Muscle layer of duodenum (tissue), 2 donors: ENCODE measurements around the gene NUP210L.

Experiments used
- H3K27ac ChIP-seq: one replicate; pipeline ENCODE4 v1.7.0; 2013; ENCODE audit warnings: mild to moderate bottlenecking, low read length
- H3K27me3 ChIP-seq: one replicate; pipeline ENCODE4 v1.7.0; 2013; ENCODE audit warnings: low read depth, mild to moderate bottlenecking, control low read depth, low read length
- H3K36me3 ChIP-seq, 2 donors: one replicate each; pipeline ENCODE4 v1.7.0; 2013; ENCODE audit warnings: low read length in 2 of 2, control low read depth in 1 of 2, mild to moderate bottlenecking in 1 of 2; ENCODE audit not compliant: insufficient read depth in 2 of 2, control insufficient read depth in 1 of 2
- H3K4me1 ChIP-seq, 2 donors: one replicate each; pipeline ENCODE4 v1.7.0; 2013; ENCODE audit warnings: low read length in 2 of 2, mild to moderate bottlenecking in 2 of 2, control low read depth in 1 of 2, moderate library complexity in 1 of 2; ENCODE audit not compliant: insufficient read depth in 2 of 2, control insufficient read depth in 1 of 2
- H3K4me3 ChIP-seq, 2 donors: one replicate each; pipeline ENCODE4 v1.7.0; 2013; ENCODE audit warnings: low read length in 2 of 2, low read depth in 1 of 2, mild to moderate bottlenecking in 1 of 2
- H3K9me3 ChIP-seq, 2 donors: one replicate each; pipeline ENCODE4 v1.7.0; 2013; ENCODE audit warnings: low read length in 2 of 2, control low read depth in 1 of 2, mild to moderate bottlenecking in 1 of 2; ENCODE audit not compliant: control insufficient read depth in 1 of 2
- donor health status: healthy.

Gene NUP210L

GRCh38 chr1:153962088-153963029, 192.5 kb downstream of the NUP210L start:
- H3K4me1 ChIP-seq = peaks cover 32 to 47% of the 10 kb centered on the region in 2 donors
- no peaks in the 10 kb centered on the region for H3K9me3 ChIP-seq
- H3K36me3 ChIP-seq = peaks cover 9 to 10% of the 10 kb centered on the region in 2 donors
- no peaks in the 10 kb centered on the region for H3K27me3 ChIP-seq
- H3K4me3 ChIP-seq = peak overlapping the region; percentile 81 to 84
- peak overlapping the region; percentile 94 for H3K27ac ChIP-seq

GRCh38 chr1:153961421-153961820, 193.5 kb downstream of the NUP210L start:
- Histone ChIP-seq H3K27me3 (no peaks in the 10 kb centered on the region), H3K4me1 (peaks cover 39 to 53% of the 10 kb centered on the region in 2 donors), H3K9me3 (no peaks in the 10 kb centered on the region), H3K4me3 (peak overlapping the region; percentile 81 to 84), H3K27ac (peak overlapping the region; percentile 72), H3K36me3 (peaks cover 9 to 10% of the 10 kb centered on the region in 2 donors)

DNA sequence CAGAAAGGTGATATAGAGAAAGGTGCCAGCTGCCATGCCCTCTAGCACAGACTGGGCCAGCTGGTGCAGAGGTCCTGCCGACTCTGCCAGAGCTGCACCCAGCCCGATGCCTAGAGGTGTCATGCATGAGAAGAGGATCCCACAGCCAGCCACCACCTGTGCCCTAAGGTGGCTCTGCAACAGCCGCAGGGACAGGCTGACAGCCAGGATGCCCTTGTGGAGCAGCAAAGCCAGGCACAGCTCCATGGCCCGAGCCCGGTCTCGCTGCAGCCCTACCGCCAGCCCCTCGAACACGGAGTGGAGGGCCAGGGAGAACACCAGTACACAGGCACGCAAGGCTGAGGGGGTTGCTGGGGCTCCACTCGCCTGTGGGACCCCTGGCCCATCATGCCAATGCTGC, 194.7 kb downstream of the NUP210L start:
- no peak overlapping the region for H3K27ac ChIP-seq

DNA sequence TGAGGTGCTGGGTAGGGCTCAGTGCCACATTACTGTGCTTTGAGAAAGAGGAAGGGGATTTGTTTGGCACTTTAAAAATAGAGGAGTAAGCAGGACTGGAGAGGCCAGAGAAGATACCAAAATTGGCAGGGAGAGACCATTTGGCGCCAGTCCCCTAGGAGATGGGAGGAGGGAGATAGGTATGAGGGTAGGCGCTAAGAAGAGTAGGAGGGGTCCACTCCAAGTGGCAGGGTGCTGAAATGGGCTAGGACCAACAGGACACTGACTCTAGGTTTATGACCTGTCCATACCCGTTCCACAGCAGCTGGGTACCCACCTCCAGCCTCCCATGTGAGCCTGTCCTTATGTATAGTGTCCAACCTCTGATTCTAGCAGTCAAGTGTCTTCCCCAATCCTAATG, 195.4 kb downstream of the NUP210L start:
- peaks cover 10 to 14% of the 10 kb centered on the region in 2 donors for H3K36me3 ChIP-seq
- H3K9me3 ChIP-seq = no peaks in the 10 kb centered on the region
- H3K4me1 ChIP-seq = peaks cover 35 to 55% of the 10 kb centered on the region in 2 donors
- H3K27ac ChIP-seq = peak overlapping the region; percentile 73
- peak overlapping the region; percentile 2 to 91 for H3K4me3 ChIP-seq
- H3K27me3 ChIP-seq = no peaks in the 10 kb centered on the region

More for the DNA sequence above, 194.7 kb downstream of the NUP210L start:
- H3K27me3 ChIP-seq = no peaks in the 10 kb centered on the region
- H3K4me3 ChIP-seq = no peak overlapping the region
- H3K36me3 ChIP-seq = peaks cover 9 to 10% of the 10 kb centered on the region in 2 donors
- peaks cover 35 to 57% of the 10 kb centered on the region in 2 donors for H3K4me1 ChIP-seq
- no peaks in the 10 kb centered on the region for H3K9me3 ChIP-seq

- Histone ChIP-seq H3K9me3 (no peaks in the 10 kb centered on the region), H3K27me3 (no peaks in the 10 kb centered on the region), H3K27ac (peak overlapping the region; percentile 73), H3K4me3 (peak overlapping the region; percentile 80 to 91), H3K36me3 (peaks cover 13 to 14% of the 10 kb centered on the region in 2 donors), H3K4me1 (peaks cover 32 to 52% of the 10 kb centered on the region in 2 donors)
Observed at GRCh38 chr1:153958961-153959260, 196.0 kb downstream of the NUP210L start.

GRCh38 chr1:153958111-153958960, 196.5 kb downstream of the NUP210L start, which contains the start of gene CRTC2:
TSS of gene CRTC2 (minus strand) at chr1:153958612. CDS start at chr1:153958497, 115 bp downstream.
- no peaks in the 10 kb centered on the region for H3K27me3 ChIP-seq
- peak within 1 kb of the TSS; percentile 80 to 91 for H3K4me3 ChIP-seq
- peak within 1 kb of the TSS; percentile 73 for H3K27ac ChIP-seq
- peaks cover 32 to 52% of the 10 kb centered on the region in 2 donors for H3K4me1 ChIP-seq
- peaks cover 14% of the 10 kb centered on the region in 2 donors for H3K36me3 ChIP-seq
- H3K9me3 ChIP-seq = no peaks in the 10 kb centered on the region

- Histone ChIP-seq H3K36me3 (peaks cover 14 to 15% of the 10 kb centered on the region in 2 donors), H3K9me3 (no peaks in the 10 kb centered on the region), H3K27ac (peak overlapping the region; percentile 73), H3K27me3 (no peaks in the 10 kb centered on the region), H3K4me1 (peaks cover 32 to 52% of the 10 kb centered on the region in 2 donors), H3K4me3 (peak overlapping the region; percentile 80 to 91)
Observed at GRCh38 chr1:153957744-153958110, 197.1 kb downstream of the NUP210L start.

DNA sequence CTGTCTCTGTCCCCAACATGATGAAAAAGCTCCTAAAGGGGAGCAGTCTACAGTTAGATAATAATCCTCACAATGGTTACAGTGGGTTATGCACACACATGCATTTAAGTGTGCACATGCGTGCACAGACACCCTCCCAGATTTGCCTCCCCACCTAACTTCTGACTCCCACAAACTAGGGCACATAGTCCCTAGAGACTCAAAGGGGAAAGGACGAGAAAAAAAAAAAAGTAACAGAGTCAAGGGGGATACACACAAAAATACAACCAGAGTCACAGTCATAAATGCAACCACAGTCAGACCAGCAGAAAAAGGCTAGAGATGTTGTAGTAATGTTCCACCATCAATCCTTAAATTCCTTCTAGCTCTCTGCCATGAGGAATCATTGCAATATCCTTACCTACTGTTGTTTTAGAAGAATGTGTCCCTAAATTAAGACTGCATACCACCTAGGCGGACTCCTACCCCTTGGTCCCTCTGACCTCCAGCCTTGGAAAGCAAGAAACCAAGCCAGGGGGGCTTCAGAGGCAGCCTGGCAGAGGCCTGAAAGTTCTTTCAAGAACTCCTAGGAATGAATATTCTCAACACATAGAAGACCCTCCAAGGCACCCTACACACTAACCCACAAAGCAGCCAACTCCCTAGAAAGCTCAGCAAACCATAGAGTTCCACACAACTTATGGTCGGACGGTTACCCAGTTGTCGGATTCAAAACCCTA, 197.7 kb downstream of the NUP210L start:
- Histone ChIP-seq H3K4me1 (peaks cover 31 to 47% of the 10 kb centered on the region in 2 donors), H3K4me3 (peak overlapping the region; percentile 80 to 91), H3K9me3 (no peaks in the 10 kb centered on the region), H3K27me3 (no peaks in the 10 kb centered on the region), H3K36me3 (peaks cover 20 to 21% of the 10 kb centered on the region in 2 donors), H3K27ac (peak overlapping the region; percentile 73)

- H3K4me3 ChIP-seq = no peak overlapping the region
- no peak overlapping the region for H3K27ac ChIP-seq
- no peaks in the 10 kb centered on the region for H3K9me3 ChIP-seq
- H3K27me3 ChIP-seq = no peaks in the 10 kb centered on the region
- H3K36me3 ChIP-seq = peaks cover 33 to 41% of the 10 kb centered on the region in 2 donors
- H3K4me1 ChIP-seq = peaks cover 21 to 34% of the 10 kb centered on the region in 2 donors
Observed at GRCh38 chr1:153954826-153955225, 200.0 kb downstream of the NUP210L start.

- no peak overlapping the region for H3K27ac ChIP-seq
- H3K36me3 ChIP-seq = peaks cover 37 to 46% of the 10 kb centered on the region in 2 donors
- peaks cover 15 to 25% of the 10 kb centered on the region in 2 donors for H3K4me1 ChIP-seq
Observed at GRCh38 chr1:153953859-153954365, 201.0 kb downstream of the NUP210L start.

More at GRCh38 chr1:153953859-153954365, 201.0 kb downstream of the NUP210L start:
- Histone ChIP-seq H3K27me3 (no peaks in the 10 kb centered on the region), H3K9me3 (no peaks in the 10 kb centered on the region), H3K4me3 (no peak overlapping the region)
